Mesendoderm (in vitro differentiated cells): ENCODE results near the gene ADIG.

Experiments used
- DNase-seq: peaks from one replicate; pipeline ENCODE4 v3.0.0; 2013
- H2AK5ac ChIP-seq: 2 replicates; pipeline ENCODE4 v1.6.1; 2013; ENCODE audit warnings: low read length, inconsistent platforms
- H2BK120ac ChIP-seq: 2 replicates; pipeline ENCODE4 v1.6.1; 2013; ENCODE audit warnings: low read depth, mild to moderate bottlenecking, low read length, moderate library complexity, mixed read lengths
- H2BK15ac ChIP-seq: replicated peaks from 2 replicates; pipeline ENCODE4 v1.6.1; 2013; ENCODE audit warnings: low read depth, mild to moderate bottlenecking, moderate library complexity
- H2BK5ac ChIP-seq: 2 replicates; pipeline ENCODE4 v1.6.1; 2013; ENCODE audit warnings: low read length, inconsistent platforms
- H3K18ac ChIP-seq: 2 replicates; pipeline ENCODE4 v1.6.1; 2013; ENCODE audit warnings: mild to moderate bottlenecking, low read length, mixed read lengths
- H3K23ac ChIP-seq: one replicate; pipeline ENCODE4 v1.6.1; 2013; ENCODE audit warnings: low read length
- H3K27ac ChIP-seq: 2 replicates; pipeline ENCODE4 v1.5.1; 2013; ENCODE audit warnings: low read depth, mild to moderate bottlenecking, inconsistent platforms, low read length, moderate library complexity
- H3K27me3 ChIP-seq: 2 replicates; pipeline ENCODE4 v1.6.1; 2013; ENCODE audit warnings: low read length, control low read depth, mild to moderate bottlenecking, inconsistent platforms; ENCODE audit not compliant: insufficient read depth, poor library complexity
- H3K36me3 ChIP-seq: 2 replicates; pipeline ENCODE4 v1.6.1; 2013; ENCODE audit warnings: low read length, inconsistent platforms; ENCODE audit not compliant: control insufficient read depth, insufficient read depth
- H3K4ac ChIP-seq: one replicate; pipeline ENCODE4 v1.6.1; 2013; ENCODE audit warnings: low read depth, mild to moderate bottlenecking, low read length, moderate library complexity
- H3K4me1 ChIP-seq: 2 replicates; pipeline ENCODE4 v1.6.1; 2013; ENCODE audit warnings: low read depth, low read length, inconsistent platforms; ENCODE audit not compliant: control insufficient read depth
- H3K4me2 ChIP-seq: 2 replicates; pipeline ENCODE4 v1.6.1; 2013; ENCODE audit warnings: low read length
- H3K4me3 ChIP-seq: 2 replicates; pipeline ENCODE4 v1.5.1; 2013; ENCODE audit warnings: mild to moderate bottlenecking, low read length
- H3K56ac ChIP-seq: one replicate; pipeline ENCODE4 v1.6.1; 2013; ENCODE audit warnings: low read length
- H3K79me1 ChIP-seq: 2 replicates; pipeline ENCODE4 v1.6.1; 2013; ENCODE audit warnings: low read length, inconsistent platforms
- H3K79me2 ChIP-seq: 2 replicates; pipeline ENCODE4 v1.6.1; 2013; ENCODE audit warnings: mild to moderate bottlenecking, low read length; ENCODE audit not compliant: control insufficient read depth, insufficient read depth
- H3K9ac ChIP-seq: 2 replicates; pipeline ENCODE4 v1.6.1; 2013; ENCODE audit warnings: low read length, inconsistent platforms
- H4K5ac ChIP-seq: one replicate; pipeline ENCODE4 v1.6.1; 2013; ENCODE audit warnings: low read length
- H4K8ac ChIP-seq: one replicate; pipeline ENCODE4 v1.6.1; 2013; ENCODE audit warnings: low read depth, mild to moderate bottlenecking, control low read depth, low read length, moderate library complexity
- WGBS: extraction: QIAGEN DNeasy Blood & Tissue Kit; methylation state at CpG from one replicate; pipeline ENCODE4 v1.1.7; 2013; ENCODE audit warnings: low lambda C conversion rate, missing lambda C conversion rate; ENCODE audit not compliant: insufficient coverage; ENCODE audit errors: extremely low coverage; 5-methylcytosine and 5-hydroxymethylcytosine counted together

Gene ADIG

GRCh38 chr20:38543014-38543906, 37.7 kb upstream of the ADIG start:
- WGBS = no CpG with 5 or more reads among the region's 7 CpGs
- H2BK15ac ChIP-seq = no peak overlapping the region
- H3K9ac ChIP-seq = no peak overlapping the region
- peak overlapping the region; percentile 86 for H4K8ac ChIP-seq
- no peaks in the 10 kb centered on the region for H3K79me2 ChIP-seq
- no peak overlapping the region for H3K27ac ChIP-seq
- no peaks in the 10 kb centered on the region for H3K4me1 ChIP-seq
- H2AK5ac ChIP-seq = no peak overlapping the region
- no peak overlapping the region for H3K56ac ChIP-seq
- no peak overlapping the region for H2BK120ac ChIP-seq
- no peak overlapping the region for H3K18ac ChIP-seq
- H3K4ac ChIP-seq = no peak overlapping the region
- no peaks in the 10 kb centered on the region for H3K79me1 ChIP-seq
- no peak overlapping the region for H3K4me2 ChIP-seq
- H3K23ac ChIP-seq = no peak overlapping the region
- H3K4me3 ChIP-seq = no peak overlapping the region
- H2BK5ac ChIP-seq = no peak overlapping the region
- no peak overlapping the region for H4K5ac ChIP-seq
- no peaks in the 10 kb centered on the region for H3K27me3 ChIP-seq
- peaks cover 2% of the 10 kb centered on the region for H3K36me3 ChIP-seq
- no peak for DNase-seq

GRCh38 chr20:38545771-38546170, 35.2 kb upstream of the ADIG start:
- Histone ChIP-seq H3K27me3 (no peaks in the 10 kb centered on the region), H3K4ac (no peak overlapping the region), H2AK5ac (no peak overlapping the region), H3K56ac (no peak overlapping the region), H2BK15ac (no peak overlapping the region), H2BK120ac (no peak overlapping the region), H4K5ac (no peak overlapping the region), H3K4me1 (no peaks in the 10 kb centered on the region), H3K18ac (no peak overlapping the region), H3K27ac (no peak overlapping the region), H4K8ac (no peak overlapping the region), H3K79me2 (no peaks in the 10 kb centered on the region), H3K79me1 (no peaks in the 10 kb centered on the region), H3K23ac (no peak overlapping the region), H2BK5ac (no peak overlapping the region), H3K36me3 (peaks cover 1% of the 10 kb centered on the region), H3K4me3 (no peak overlapping the region), H3K4me2 (no peak overlapping the region), H3K9ac (no peak overlapping the region)
- no peak for DNase-seq
- no CpG with 5 or more reads among the region's 2 CpGs for WGBS

GRCh38 chr20:38547288-38548085, 33.5 kb upstream of the ADIG start:
- Histone ChIP-seq H3K4ac (no peak overlapping the region), H3K79me2 (no peaks in the 10 kb centered on the region), H3K27ac (no peak overlapping the region), H4K8ac (no peak overlapping the region), H3K79me1 (no peaks in the 10 kb centered on the region), H3K4me2 (no peak overlapping the region), H4K5ac (no peak overlapping the region), H2BK5ac (no peak overlapping the region), H2BK120ac (no peak overlapping the region), H3K36me3 (peaks cover 3% of the 10 kb centered on the region), H3K27me3 (no peaks in the 10 kb centered on the region), H3K4me3 (no peak overlapping the region), H3K18ac (no peak overlapping the region), H3K56ac (no peak overlapping the region), H3K4me1 (no peaks in the 10 kb centered on the region), H2AK5ac (no peak overlapping the region), H3K9ac (no peak overlapping the region), H2BK15ac (no peak overlapping the region), H3K23ac (no peak overlapping the region)
- 100% methylated on average over 1 of the region's 3 CpGs for WGBS
- DNase-seq = no peak

- peaks cover 3% of the 10 kb centered on the region for H3K4me1 ChIP-seq
- no peak for DNase-seq
- H3K18ac ChIP-seq = no peak overlapping the region
- H2AK5ac ChIP-seq = no peak overlapping the region
- WGBS = no CpG with 5 or more reads among the region's 3 CpGs
- H3K9ac ChIP-seq = no peak overlapping the region
- no peak overlapping the region for H2BK5ac ChIP-seq
- H3K79me1 ChIP-seq = no peaks in the 10 kb centered on the region
- no peak overlapping the region for H2BK120ac ChIP-seq
- H3K4me3 ChIP-seq = no peak overlapping the region
- H4K8ac ChIP-seq = no peak overlapping the region
- H3K23ac ChIP-seq = no peak overlapping the region
- H3K27ac ChIP-seq = no peak overlapping the region
- H4K5ac ChIP-seq = no peak overlapping the region
- H3K4me2 ChIP-seq = no peak overlapping the region
- no peak overlapping the region for H3K56ac ChIP-seq
- no peak overlapping the region for H2BK15ac ChIP-seq
- H3K4ac ChIP-seq = no peak overlapping the region
- no peaks in the 10 kb centered on the region for H3K27me3 ChIP-seq
- H3K36me3 ChIP-seq = peaks cover 2% of the 10 kb centered on the region
- no peaks in the 10 kb centered on the region for H3K79me2 ChIP-seq
Measured at GRCh38 chr20:38548356-38549083, 32.5 kb upstream of the ADIG start.

GRCh38 chr20:38550274-38550673, 30.7 kb upstream of the ADIG start:
- no peak overlapping the region for H3K27ac ChIP-seq
- no CpG with 5 or more reads among the region's 1 CpG for WGBS
- H3K56ac ChIP-seq = no peak overlapping the region
- no peaks in the 10 kb centered on the region for H3K79me1 ChIP-seq
- no peak overlapping the region for H3K9ac ChIP-seq
- H3K4ac ChIP-seq = no peak overlapping the region
- no peak overlapping the region for H4K5ac ChIP-seq
- no peak overlapping the region for H3K18ac ChIP-seq
- no peak overlapping the region for H2BK15ac ChIP-seq
- no peak overlapping the region for H3K4me2 ChIP-seq
- no peak overlapping the region for H2AK5ac ChIP-seq
- H4K8ac ChIP-seq = no peak overlapping the region
- H3K36me3 ChIP-seq = peaks cover 2% of the 10 kb centered on the region
- no peaks in the 10 kb centered on the region for H3K79me2 ChIP-seq
- peak; percentile 39 for DNase-seq
- H3K4me3 ChIP-seq = no peak overlapping the region
- H3K27me3 ChIP-seq = no peaks in the 10 kb centered on the region
- H3K4me1 ChIP-seq = peaks cover 3% of the 10 kb centered on the region
- no peak overlapping the region for H3K23ac ChIP-seq
- no peak overlapping the region for H2BK120ac ChIP-seq
- H2BK5ac ChIP-seq = no peak overlapping the region
